GM12873 (cell line): ENCODE measurements around the gene KRTAP4-7.

ENCODE experiments used
- TF ChIP-seq, protein P1 (sequence below): IDR thresholded peaks from 2 replicates; pipeline ENCODE4 v1.5.1; 2012; ENCODE audit warnings: low read depth, mild to moderate bottlenecking, moderate library complexity, low read length, control low read depth; ENCODE audit not compliant: insufficient read depth; ENCODE audit errors: missing control alignments

KRTAP4-7 gene

DNA sequence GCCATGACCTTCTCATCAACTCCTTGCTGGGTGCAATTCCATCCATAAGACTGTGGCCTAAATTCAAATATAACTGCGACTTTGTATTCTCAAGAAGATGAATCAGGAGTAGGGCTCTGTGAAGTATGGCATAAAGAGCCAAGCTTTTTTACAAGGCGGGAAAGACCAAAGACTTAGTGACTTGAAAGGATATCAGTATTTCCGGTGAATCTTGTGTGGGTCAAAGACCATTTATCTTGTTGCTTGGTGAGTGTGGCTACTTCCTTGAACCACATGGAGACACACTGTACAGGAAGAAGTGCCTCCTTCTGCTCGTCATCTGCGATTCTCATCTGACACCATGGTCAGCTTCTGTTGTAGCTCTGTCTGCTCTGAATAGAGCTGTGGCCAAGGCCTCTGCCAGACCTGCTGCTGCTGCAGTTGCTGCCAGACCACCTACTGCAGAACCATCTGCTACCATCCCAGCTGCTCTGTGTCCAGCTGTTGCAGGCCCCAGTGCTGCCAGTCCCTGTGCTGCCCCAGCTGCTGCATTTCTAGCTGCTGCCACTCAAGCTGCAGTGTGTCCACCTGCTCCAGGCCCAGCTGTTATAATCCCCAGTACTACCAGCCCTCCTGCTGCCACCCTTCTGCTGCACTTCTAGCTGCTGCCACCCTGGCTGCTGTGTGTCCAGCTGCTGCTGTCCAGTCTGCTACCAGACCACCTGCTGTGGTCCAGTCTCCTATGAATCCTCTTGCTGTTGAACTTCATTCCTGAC, 12.2 kb upstream of the KRTAP4-7 start:
- TF ChIP-seq, protein P1, sequence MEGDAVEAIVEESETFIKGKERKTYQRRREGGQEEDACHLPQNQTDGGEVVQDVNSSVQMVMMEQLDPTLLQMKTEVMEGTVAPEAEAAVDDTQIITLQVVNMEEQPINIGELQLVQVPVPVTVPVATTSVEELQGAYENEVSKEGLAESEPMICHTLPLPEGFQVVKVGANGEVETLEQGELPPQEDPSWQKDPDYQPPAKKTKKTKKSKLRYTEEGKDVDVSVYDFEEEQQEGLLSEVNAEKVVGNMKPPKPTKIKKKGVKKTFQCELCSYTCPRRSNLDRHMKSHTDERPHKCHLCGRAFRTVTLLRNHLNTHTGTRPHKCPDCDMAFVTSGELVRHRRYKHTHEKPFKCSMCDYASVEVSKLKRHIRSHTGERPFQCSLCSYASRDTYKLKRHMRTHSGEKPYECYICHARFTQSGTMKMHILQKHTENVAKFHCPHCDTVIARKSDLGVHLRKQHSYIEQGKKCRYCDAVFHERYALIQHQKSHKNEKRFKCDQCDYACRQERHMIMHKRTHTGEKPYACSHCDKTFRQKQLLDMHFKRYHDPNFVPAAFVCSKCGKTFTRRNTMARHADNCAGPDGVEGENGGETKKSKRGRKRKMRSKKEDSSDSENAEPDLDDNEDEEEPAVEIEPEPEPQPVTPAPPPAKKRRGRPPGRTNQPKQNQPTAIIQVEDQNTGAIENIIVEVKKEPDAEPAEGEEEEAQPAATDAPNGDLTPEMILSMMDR, result no peak

- TF ChIP-seq, protein P1, result no peak
Observed at GRCh38 chr17:41073676-41074075, 10.3 kb upstream of the KRTAP4-7 start.

DNA sequence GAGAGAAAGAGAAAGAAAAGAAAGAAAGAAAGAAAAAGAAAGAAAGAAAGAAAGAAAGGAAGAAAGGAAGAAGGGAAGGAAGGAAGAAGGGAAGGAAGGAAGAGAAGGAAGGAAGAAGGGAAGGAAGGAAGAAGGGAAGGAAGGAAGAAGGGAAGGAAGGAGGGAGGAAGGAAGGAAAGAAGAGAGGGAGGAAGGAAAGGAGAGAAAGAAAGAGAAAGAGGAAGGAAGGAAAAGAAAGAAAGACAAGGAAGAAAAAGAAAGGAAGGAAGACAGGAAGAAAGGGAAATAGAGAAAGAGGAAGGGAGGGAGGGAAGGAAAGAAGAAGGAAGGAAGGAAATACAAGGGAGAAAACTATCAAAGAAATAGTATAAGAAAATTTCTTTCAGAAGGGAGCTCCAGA, 7.2 kb upstream of the KRTAP4-7 start:
- TF ChIP-seq, protein P1, result no peak

DNA sequence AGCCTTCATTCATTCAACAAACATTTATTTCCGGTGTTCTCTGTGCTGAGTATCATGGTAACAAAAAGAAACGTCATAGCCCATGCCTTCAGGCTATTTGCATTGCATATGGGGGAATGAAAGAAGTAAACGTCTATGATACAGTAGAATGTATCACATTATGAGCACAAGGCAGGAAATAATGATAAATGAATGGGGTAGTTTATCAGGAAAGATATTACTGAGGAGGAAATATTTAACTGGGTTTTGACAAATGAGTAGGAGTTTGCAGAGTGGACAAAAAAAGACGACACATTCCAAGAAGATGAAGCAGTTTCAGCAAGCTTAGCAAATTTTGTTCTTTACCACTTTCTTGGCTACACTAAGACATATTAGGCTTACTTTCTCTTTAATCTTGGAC, 1.3 kb upstream of the KRTAP4-7 start:
- TF ChIP-seq, protein P1, result no peak

- TF ChIP-seq, protein P1, result no peak
Observed at GRCh38 chr17:41096055-41096454, 12.1 kb downstream of the KRTAP4-7 start.

DNA sequence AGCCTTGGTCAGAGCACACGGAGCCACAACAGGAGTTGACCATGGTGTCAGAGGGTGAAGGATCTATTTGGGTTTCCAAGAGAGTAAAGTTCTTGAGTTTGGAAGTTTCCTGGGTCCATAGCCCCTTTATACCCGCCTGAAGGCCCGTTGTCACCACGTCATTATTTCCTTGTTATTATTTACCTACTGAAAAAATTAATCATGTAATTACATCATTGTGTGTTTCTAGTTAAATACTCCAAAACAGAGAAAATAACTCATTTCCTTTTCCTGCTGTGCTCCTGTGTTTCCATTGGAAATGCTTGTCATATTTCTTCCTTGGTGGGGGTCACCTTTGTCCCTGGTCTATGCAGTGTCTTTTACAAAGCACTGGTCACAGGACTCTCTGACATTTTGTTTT, 14.1 kb downstream of the KRTAP4-7 start, which contains the start of gene KRTAP4-8:
Gene KRTAP4-8 (minus strand): TSS at position 101 of the 400 bp plus-strand sequence. CDS start 58 bp downstream, at position 43.
- TF ChIP-seq, protein P1, result no peak

- TF ChIP-seq, protein P1, result no peak
Observed at GRCh38 chr17:41098481-41098880, 14.5 kb downstream of the KRTAP4-7 start.
